ENCODE data around the gene SFT2D3.

DNA sequence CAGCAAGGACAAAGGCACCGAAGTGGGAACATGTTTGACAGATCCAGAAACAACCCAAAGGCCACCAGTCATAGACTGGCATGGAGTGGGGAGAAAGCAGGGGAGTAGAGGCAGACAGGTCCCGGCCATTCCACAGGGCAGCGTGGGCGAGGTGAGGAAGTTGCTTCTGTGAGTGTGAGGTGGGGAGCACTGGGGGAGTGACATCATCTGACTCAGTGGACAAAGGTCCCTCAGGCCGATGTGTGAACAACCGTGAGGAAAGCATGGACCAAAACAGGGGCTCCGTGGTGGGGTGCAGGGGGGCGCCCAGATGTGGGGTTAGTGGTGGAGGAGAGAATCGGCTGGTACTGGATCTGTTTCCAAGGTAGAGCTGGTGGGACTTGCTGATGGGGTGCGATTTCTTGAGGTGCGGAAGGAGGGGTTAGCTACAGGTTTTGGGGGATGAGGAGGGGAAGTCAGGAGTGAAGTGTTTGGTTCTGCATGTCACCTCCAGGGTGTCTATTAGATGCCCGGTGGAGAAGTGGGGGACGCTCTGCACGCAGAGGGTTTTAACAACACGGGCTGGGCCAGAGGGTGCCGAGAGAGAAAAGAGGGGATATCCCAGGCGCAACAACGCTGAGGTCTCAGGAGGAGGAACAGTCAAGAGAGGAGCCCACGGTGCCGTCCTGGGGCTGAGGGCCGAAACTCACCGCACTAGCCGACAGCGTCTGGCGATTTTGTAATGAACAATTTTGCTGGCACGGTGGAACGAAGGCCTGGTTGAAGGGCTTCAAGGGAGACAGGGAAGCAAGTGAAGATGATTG lies 2.5 kb upstream of the SFT2D3 start:
- TF ChIP-seq, protein P1, sequence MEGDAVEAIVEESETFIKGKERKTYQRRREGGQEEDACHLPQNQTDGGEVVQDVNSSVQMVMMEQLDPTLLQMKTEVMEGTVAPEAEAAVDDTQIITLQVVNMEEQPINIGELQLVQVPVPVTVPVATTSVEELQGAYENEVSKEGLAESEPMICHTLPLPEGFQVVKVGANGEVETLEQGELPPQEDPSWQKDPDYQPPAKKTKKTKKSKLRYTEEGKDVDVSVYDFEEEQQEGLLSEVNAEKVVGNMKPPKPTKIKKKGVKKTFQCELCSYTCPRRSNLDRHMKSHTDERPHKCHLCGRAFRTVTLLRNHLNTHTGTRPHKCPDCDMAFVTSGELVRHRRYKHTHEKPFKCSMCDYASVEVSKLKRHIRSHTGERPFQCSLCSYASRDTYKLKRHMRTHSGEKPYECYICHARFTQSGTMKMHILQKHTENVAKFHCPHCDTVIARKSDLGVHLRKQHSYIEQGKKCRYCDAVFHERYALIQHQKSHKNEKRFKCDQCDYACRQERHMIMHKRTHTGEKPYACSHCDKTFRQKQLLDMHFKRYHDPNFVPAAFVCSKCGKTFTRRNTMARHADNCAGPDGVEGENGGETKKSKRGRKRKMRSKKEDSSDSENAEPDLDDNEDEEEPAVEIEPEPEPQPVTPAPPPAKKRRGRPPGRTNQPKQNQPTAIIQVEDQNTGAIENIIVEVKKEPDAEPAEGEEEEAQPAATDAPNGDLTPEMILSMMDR (IDR thresholded peaks at IDR 0.05 in 8 of 11, conservative IDR thresholded peaks at IDR 0.05 in 3 of 11): no peak
- TF ChIP-seq POLR2AphosphoS5 (IDR thresholded peaks at IDR 0.05) (no peak), POLR2A (IDR thresholded peaks at IDR 0.05) (no peak)
